Upper lobe of left lung (tissue), 6 donors: Measurements from ENCODE around the gene MTMR2. TPM values are rescaled to one million over a fixed set of nuclear protein-coding genes. Genes with fewer than 3 reads are reported as not detected.

Experiments used
- ATAC-seq, 2 donors: fragments of 200-7000 bp; cut with Tn5 transposase; one replicate each; pipeline ENCODE4 v1.9.1; 2022; ENCODE audit warnings: mild to moderate bottlenecking in 2 of 2, moderate library complexity in 2 of 2; ENCODE audit not compliant: low FRiP score in 2 of 2
- DNase-seq, 2 donors: peaks; one replicate each; pipeline ENCODE4 v3.0.0-alpha.2; 2019 to 2020
- H3K27ac ChIP-seq, 4 donors: fragments of 200-600 bp; sonication (generic); one replicate each; pipeline ENCODE4 v1.5.1; 2016 to 2019
- H3K27me3 ChIP-seq, 4 donors: fragments of 200-600 bp; sonication (generic); one replicate each; pipeline ENCODE4 v1.5.1; 2017 to 2019
- H3K36me3 ChIP-seq, 4 donors: fragments of 200-600 bp; sonication (generic); one replicate each; pipeline ENCODE4 v1.5.1; 2016 to 2019
- H3K4me1 ChIP-seq, 4 donors: fragments of 200-600 bp; sonication (generic); one replicate each; pipeline ENCODE4 v1.5.1; 2018 to 2019
- H3K4me3 ChIP-seq, 4 donors: fragments of 200-600 bp; sonication (generic); one replicate each; pipeline ENCODE4 v1.5.1; 2017 to 2019; ENCODE audit warnings: mild to moderate bottlenecking in 2 of 4, moderate library complexity in 1 of 4
- H3K9me3 ChIP-seq, 4 donors: fragments of 200-600 bp; sonication (generic); one replicate each; pipeline ENCODE4 v1.5.1; 2018 to 2019
- CTCF ChIP-seq, 6 experiments: fragments of 450-650 bp in 4 of 6; fragments of 200-600 bp in 2 of 6; sonication (generic) in 2 of 6; IDR thresholded peaks; one replicate each; pipeline ENCODE4 v1.5.1; 2016 to 2019; ENCODE audit warnings: antibody characterized with exemption in 6 of 6
- EP300 ChIP-seq, 4 donors: sonication (generic); formaldehyde crosslinking; IDR thresholded peaks; one replicate each; pipeline ENCODE4 v1.5.1; 2017; ENCODE audit warnings: antibody characterized with exemption in 4 of 4, control low read depth in 2 of 4
- POLR2A ChIP-seq, 4 donors: fragments of 450-650 bp; IDR thresholded peaks; one replicate each; pipeline ENCODE4 v1.5.1; 2016 to 2017; ENCODE audit warnings: antibody characterized with exemption in 4 of 4, mild to moderate bottlenecking in 2 of 4
- POLR2AphosphoS5 ChIP-seq, 2 donors: sonication (generic); formaldehyde crosslinking; IDR thresholded peaks; one replicate each; pipeline ENCODE4 v1.5.1; 2017; ENCODE audit warnings: antibody characterized with exemption in 2 of 2
- WGBS, 2 donors: methylation state at CpG; one replicate each; pipeline ENCODE4 v1.1.5; 2017 to 2018; 5-methylcytosine and 5-hydroxymethylcytosine counted together
- total RNA-seq, 6 donors: library from RNA; depleted of rRNA in 4 of 6; stranded (reverse); fragments of >200 nt in 4 of 6; gene quantifications; one replicate each; pipeline versions ENCODE4 v1.1.0 to v1.2.1, GENCODE V29; 2016 to 2021
- donor health status: DM: no; HTN: no; CAD: no; lungs with moderate emphysema.
- donor health status: DM: no; HTN: yes; CAD: no; lungs with severe emphysema.

The MTMR2 gene
- total RNA-seq, 6 donors from 2014 or later, result 6.3 to 32.5 (median 25.0) TPM

- H3K4me1 ChIP-seq, result peaks cover 0 to 9% (median 5%) of the 10 kb centered on the region in 4 donors
- H3K27me3 ChIP-seq, result no peaks in the 10 kb centered on the region
- DNase-seq, result no peak
- no peaks in the 10 kb centered on the region for H3K36me3 ChIP-seq
- TF ChIP-seq POLR2A (IDR thresholded peaks at IDR 0.05) (no peak), CTCF (IDR thresholded peaks at IDR 0.05) (no peak), POLR2AphosphoS5 (IDR thresholded peaks at IDR 0.05) (no peak), EP300 (IDR thresholded peaks at IDR 0.05) (no peak)
- no peak for ATAC-seq
- 78 to 81% methylated on average over 3 of the region's 3 CpGs for whole genome bisulfite sequencing, 2 donors
- no peak overlapping the region for H3K4me3 ChIP-seq
- H3K9me3 ChIP-seq, result no peaks in the 10 kb centered on the region
- H3K27ac ChIP-seq, result no peak overlapping the region
Observed at GRCh38 chr11:95911369-95911759, 12.5 kb downstream of the MTMR2 start.

DNA sequence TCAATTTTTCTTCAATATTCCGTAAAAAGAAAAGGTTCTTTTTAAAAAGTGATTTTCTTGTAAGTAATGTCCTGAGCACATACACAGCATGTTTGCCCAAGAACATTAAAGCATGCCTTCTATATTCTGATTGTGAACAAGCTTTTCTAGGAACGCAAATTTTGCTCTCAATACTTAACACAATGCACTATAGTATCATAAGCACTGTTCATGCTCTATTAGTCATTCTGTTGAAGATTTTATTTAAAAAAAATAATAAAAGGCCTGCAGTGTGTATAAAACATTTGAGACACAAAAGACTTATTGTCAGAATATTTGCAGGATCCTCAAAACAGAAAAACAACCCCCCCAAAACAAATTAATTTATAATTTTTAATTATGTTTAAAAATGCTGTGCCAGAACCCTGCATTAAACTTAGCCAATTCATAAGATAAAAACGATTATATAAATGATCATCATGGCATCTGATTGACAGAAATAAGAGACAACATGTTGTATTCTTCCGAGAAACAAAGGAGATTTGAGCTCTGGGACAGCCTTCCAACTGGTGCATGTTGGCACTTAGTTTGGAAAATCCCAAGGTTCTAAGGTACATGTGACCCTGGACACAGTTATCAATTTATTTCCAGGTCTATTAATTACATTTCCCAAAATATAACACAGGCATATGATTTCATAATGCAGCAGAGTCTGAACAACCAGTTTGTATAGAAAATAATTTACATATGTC, 13.1 kb downstream of the MTMR2 start:
- Histone ChIP-seq H3K36me3 (no peaks in the 10 kb centered on the region), H3K27ac (no peak overlapping the region), H3K27me3 (no peaks in the 10 kb centered on the region), H3K4me1 (peaks cover 0 to 9% (median 5%) of the 10 kb centered on the region in 4 donors), H3K4me3 (no peak overlapping the region), H3K9me3 (no peaks in the 10 kb centered on the region)
- DNase-seq, result no peak
- ATAC-seq, result no peak
- WGBS, 2 donors, result 89% methylated on average over 4 of the region's 4 CpGs
- TF ChIP-seq POLR2A (IDR thresholded peaks at IDR 0.05), result no peak
- TF ChIP-seq CTCF (IDR thresholded peaks at IDR 0.05), result no peak
- no peak for TF ChIP-seq POLR2AphosphoS5 (IDR thresholded peaks at IDR 0.05)
- TF ChIP-seq EP300 (IDR thresholded peaks at IDR 0.05), result no peak

DNA sequence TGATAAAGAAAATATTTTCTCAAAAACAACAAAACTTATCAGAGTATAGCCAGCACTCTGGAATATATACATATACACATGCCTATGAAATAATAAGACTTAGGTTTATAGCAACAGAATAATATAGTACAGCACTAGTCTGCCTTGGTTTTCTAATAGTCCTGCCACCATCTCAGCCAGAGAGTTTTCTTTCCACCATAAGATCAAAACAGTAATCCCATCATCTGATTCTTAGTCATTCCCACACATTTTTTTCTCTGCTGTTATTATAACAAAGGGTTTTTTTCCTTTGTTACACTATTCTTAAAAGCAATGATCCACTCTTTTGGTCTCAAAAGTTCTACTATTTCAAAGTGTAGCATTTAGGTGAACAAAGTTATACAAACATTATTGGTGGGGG, 15.1 kb downstream of the MTMR2 start:
- ATAC-seq, result no peak
- TF ChIP-seq POLR2A (IDR thresholded peaks at IDR 0.05), result no peak
- no peak for TF ChIP-seq CTCF (IDR thresholded peaks at IDR 0.05)
- TF ChIP-seq EP300 (IDR thresholded peaks at IDR 0.05), result no peak
- TF ChIP-seq POLR2AphosphoS5 (IDR thresholded peaks at IDR 0.05), result no peak
- H3K27me3 ChIP-seq, result no peaks in the 10 kb centered on the region

DNA sequence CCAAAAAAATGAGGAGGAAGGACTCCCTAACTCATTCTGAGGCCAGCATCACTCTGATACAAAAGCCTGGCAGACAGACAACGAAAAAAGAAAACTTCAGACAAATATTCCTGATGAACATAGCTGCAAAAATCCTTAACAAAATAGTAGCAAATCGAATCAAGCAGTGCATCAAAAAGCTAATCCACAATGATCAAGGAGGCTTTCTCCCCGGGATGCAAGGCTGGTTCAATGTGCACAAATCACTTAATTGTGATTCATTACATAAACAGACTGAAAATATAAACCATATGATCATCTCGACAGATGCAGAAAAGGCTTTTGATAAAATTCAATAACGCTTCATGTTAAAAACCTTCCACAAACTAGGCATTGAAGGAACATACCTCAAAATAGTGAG, 16.4 kb downstream of the MTMR2 start:
- Histone ChIP-seq H3K9me3 (no peaks in the 10 kb centered on the region), H3K4me3 (no peak overlapping the region), H3K27me3 (no peaks in the 10 kb centered on the region), H3K4me1 (peaks cover 0 to 6% (median 0%) of the 10 kb centered on the region in 4 donors), H3K36me3 (no peaks in the 10 kb centered on the region), H3K27ac (no peak overlapping the region)
- 89 to 90% methylated on average over 5 of the region's 5 CpGs for WGBS, 2 donors
- TF ChIP-seq POLR2AphosphoS5 (IDR thresholded peaks at IDR 0.05), result no peak
- TF ChIP-seq EP300 (IDR thresholded peaks at IDR 0.05), result no peak
- TF ChIP-seq CTCF (IDR thresholded peaks at IDR 0.05), result no peak
- DNase-seq (no peak), ATAC-seq (no peak)

More for the DNA sequence above, 15.1 kb downstream of the MTMR2 start:
- DNase-seq, result no peak
- H3K9me3 ChIP-seq, result no peaks in the 10 kb centered on the region
- no peaks in the 10 kb centered on the region for H3K36me3 ChIP-seq
- H3K27ac ChIP-seq, result no peak overlapping the region
- H3K4me1 ChIP-seq, result peaks cover 0 to 2% (median under 1%) of the 10 kb centered on the region in 4 donors
- no peak overlapping the region for H3K4me3 ChIP-seq
